ENCODE results near the gene OPN3. TPM values are rescaled to one million over a fixed set of nuclear protein-coding genes. Genes with fewer than 3 reads are reported as not detected.

Gene OPN3
- total and polyA plus RNA-seq, 4 donors = 11.3 to 19.1 (median 15.5) TPM

- TF ChIP-seq ZBTB33 (IDR thresholded peaks at IDR 0.05) (no peak), JUND (IDR thresholded peaks at IDR 0.05) (no peak)
Measured at GRCh38 chr1:241603731-241604245, 36.4 kb downstream of the OPN3 start (continued).

DNA sequence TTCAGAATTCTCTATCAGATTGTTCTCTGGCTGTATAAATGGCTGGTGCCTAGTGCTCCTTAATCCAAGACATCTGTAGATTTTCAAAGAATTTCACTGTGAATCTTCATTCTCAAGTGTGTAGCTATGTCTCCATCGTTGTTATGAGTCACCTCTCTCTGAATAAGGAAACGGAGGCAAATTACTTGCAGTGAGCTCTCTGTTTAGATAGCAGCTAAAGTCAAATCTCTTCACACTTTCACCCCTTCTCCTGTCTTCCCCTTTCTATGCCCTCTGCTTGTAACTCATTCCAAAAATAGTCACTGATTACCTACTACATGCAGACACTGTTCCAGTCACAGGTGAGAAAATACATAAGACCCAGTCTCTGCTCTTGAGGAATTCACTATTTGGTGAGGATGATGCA lies 39.7 kb downstream of the OPN3 start:
- 77% methylated on average over 2 of the region's 2 CpGs for WGBS
- Histone ChIP-seq H3K9ac (ENCODE audit: low read depth in 1 of 2, low read length in 2 of 2) (no peak overlapping the region), H3K4me3 (ENCODE audit: low read depth in 1 of 3, low read length in 3 of 3) (no peak overlapping the region), H3K27me3 (ENCODE audit: control insufficient read depth in 4 of 4, insufficient read depth in 4 of 4, low read length in 3 of 4) (no peaks in the 10 kb centered on the region), H3K27ac (ENCODE audit: low read depth in 1 of 2, low read length in 2 of 2) (no peak overlapping the region), H3K9me3 (ENCODE audit: control insufficient read depth in 4 of 4, low read length in 3 of 4) (no peaks in the 10 kb centered on the region), H3K4me1 (ENCODE audit: control insufficient read depth in 4 of 4, insufficient read depth in 4 of 4, low read length in 3 of 4) (no peaks in the 10 kb centered on the region), H3K36me3 (ENCODE audit: control insufficient read depth in 4 of 4, insufficient read depth in 3 of 4, low read depth in 1 of 4, low read length in 3 of 4) (peaks cover 0 to 11% (median 3%) of the 10 kb centered on the region in 4 donors)
- TF ChIP-seq JUND (IDR thresholded peaks at IDR 0.05) (no peak), RXRA (IDR thresholded peaks at IDR 0.05) (no peak), YY1 (IDR thresholded peaks at IDR 0.05) (no peak), FOXA2 (IDR thresholded peaks at IDR 0.05) (no peak), REST (IDR thresholded peaks at IDR 0.05) (no peak), GABPA (IDR thresholded peaks at IDR 0.05 in 1 of 2, conservative IDR thresholded peaks at IDR 0.05 in 1 of 2) (no peak), FOXA1 (IDR thresholded peaks at IDR 0.05) (no peak), EGR1 (IDR thresholded peaks at IDR 0.05; ENCODE audit: low read depth in 2 of 2) (no peak), HNF4G (IDR thresholded peaks at IDR 0.05) (no peak), NR2F2 (IDR thresholded peaks at IDR 0.05) (no peak), RAD21 (IDR thresholded peaks at IDR 0.05) (no peak), TAF1 (conservative IDR thresholded peaks at IDR 0.05) (no peak), SP1 (IDR thresholded peaks at IDR 0.05) (no peak), HNF4A (conservative IDR thresholded peaks at IDR 0.05) (no peak)
- TF ChIP-seq, protein P1, sequence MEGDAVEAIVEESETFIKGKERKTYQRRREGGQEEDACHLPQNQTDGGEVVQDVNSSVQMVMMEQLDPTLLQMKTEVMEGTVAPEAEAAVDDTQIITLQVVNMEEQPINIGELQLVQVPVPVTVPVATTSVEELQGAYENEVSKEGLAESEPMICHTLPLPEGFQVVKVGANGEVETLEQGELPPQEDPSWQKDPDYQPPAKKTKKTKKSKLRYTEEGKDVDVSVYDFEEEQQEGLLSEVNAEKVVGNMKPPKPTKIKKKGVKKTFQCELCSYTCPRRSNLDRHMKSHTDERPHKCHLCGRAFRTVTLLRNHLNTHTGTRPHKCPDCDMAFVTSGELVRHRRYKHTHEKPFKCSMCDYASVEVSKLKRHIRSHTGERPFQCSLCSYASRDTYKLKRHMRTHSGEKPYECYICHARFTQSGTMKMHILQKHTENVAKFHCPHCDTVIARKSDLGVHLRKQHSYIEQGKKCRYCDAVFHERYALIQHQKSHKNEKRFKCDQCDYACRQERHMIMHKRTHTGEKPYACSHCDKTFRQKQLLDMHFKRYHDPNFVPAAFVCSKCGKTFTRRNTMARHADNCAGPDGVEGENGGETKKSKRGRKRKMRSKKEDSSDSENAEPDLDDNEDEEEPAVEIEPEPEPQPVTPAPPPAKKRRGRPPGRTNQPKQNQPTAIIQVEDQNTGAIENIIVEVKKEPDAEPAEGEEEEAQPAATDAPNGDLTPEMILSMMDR (IDR thresholded peaks at IDR 0.05; ENCODE audit: low read depth, low read length, missing input control) = no peak
- TF ChIP-seq, protein P2, sequence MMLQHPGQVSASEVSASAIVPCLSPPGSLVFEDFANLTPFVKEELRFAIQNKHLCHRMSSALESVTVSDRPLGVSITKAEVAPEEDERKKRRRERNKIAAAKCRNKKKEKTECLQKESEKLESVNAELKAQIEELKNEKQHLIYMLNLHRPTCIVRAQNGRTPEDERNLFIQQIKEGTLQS (IDR thresholded peaks at IDR 0.05) = no peak
- TF ChIP-seq, protein P3, sequence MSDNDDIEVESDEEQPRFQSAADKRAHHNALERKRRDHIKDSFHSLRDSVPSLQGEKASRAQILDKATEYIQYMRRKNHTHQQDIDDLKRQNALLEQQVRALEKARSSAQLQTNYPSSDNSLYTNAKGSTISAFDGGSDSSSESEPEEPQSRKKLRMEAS (IDR thresholded peaks at IDR 0.05) = no peak
- no peak for DNase-seq (ENCODE audit: low spot score)
